HG02885 (cell line): ENCODE measurements around the gene RAP1B.
A peak's percentile ranks its signal among the peaks of the same experiment; 100 is the strongest.

Experiments
- ATAC-seq: cut with Tn5 transposase; IDR thresholded peaks from one replicate; pipeline ENCODE4 v1.9.1; 2021; ENCODE audit warnings: mild to moderate bottlenecking; ENCODE audit not compliant: unreplicated experiment, poor library complexity

The RAP1B gene

GRCh38 chr12:68686595-68687521, 76.2 kb downstream of the RAP1B start, which contains the start of gene NUP107:
Gene NUP107, plus strand, starts transcription at chr12:68686978. Its CDS starts 88 bp downstream, at chr12:68687066.
- ATAC-seq: peak; percentile 98

GRCh38 chr12:68695454-68695853, 84.8 kb downstream of the RAP1B start:
- no peak for ATAC-seq

- ATAC-seq: no peak
Observed at GRCh38 chr12:68699486-68699885, 88.8 kb downstream of the RAP1B start.
